B cell (primary cell): ENCODE data around the gene SH3YL1. TPM values are rescaled to one million over a fixed set of nuclear protein-coding genes. Genes with fewer than 3 reads are reported as not detected.

Experiments
- ATAC-seq: fragments of 200-7000 bp; cut with Tn5 transposase; one replicate; pipeline ENCODE4 v1.10.0; 2021; ENCODE audit warnings: low read depth, mild to moderate bottlenecking, moderate number of reproducible peaks, moderate library complexity
- CTCF ChIA-PET: fragments of 350-600 bp; sonication (Branson Sonifier 250); formaldehyde crosslinking; loops from one replicate; lab custom pipeline; 2021; ENCODE audit warnings: antibody characterized with exemption, inconsistent platforms; lab: Charles Lee
- POLR2A ChIA-PET: fragments of 350-600 bp; sonication (Branson Sonifier 250); formaldehyde crosslinking; loops from one replicate; lab custom pipeline; 2021; ENCODE audit warnings: antibody characterized with exemption; lab: Charles Lee
- DNase-seq: peaks from one replicate; pipeline ENCODE4 v3.0.0; 2013
- H2AFZ ChIP-seq: 2 replicates; pipeline ENCODE4 v1.6.1; 2012; ENCODE audit warnings: mild to moderate bottlenecking, low read depth, low read length; ENCODE audit not compliant: insufficient read depth, poor library complexity, severe bottlenecking
- H3K27ac ChIP-seq, 2 donors: 1 replicate in 1 of 2; 2 replicates in 1 of 2; pipeline ENCODE4 v1.5.1; 2012 to 2013; ENCODE audit warnings: low read length in 2 of 2, mild to moderate bottlenecking in 2 of 2, moderate library complexity in 1 of 2
- H3K27me3 ChIP-seq, 4 experiments: fragments of 200-600 bp in 1 of 4; sonication (generic) in 1 of 4; replicated peaks in 1 of 4; 1 replicate in 2 of 4; 2 replicates in 2 of 4; pipeline versions ENCODE4 v1.6.1 to v1.7.0; 2013 to 2016; ENCODE audit warnings: low read length in 3 of 4, mild to moderate bottlenecking in 2 of 4, mixed read lengths in 1 of 4, moderate library complexity in 1 of 4; ENCODE audit not compliant: insufficient read depth in 4 of 4, control insufficient read depth in 3 of 4; ENCODE audit errors: control extremely low read depth in 1 of 4
- H3K36me3 ChIP-seq, 2 experiments: replicated peaks in 1 of 2; 1 replicate in 1 of 2; 2 replicates in 1 of 2; pipeline versions ENCODE4 v1.6.1 to v1.7.1; 2013; ENCODE audit warnings: low read length in 1 of 2; ENCODE audit not compliant: insufficient read depth in 2 of 2, control insufficient read depth in 1 of 2; ENCODE audit errors: control extremely low read depth in 1 of 2, extremely low read depth in 1 of 2
- H3K4me1 ChIP-seq, 2 donors: fragments of 200-600 bp in 1 of 2; sonication (generic) in 1 of 2; 1 replicate in 1 of 2; 2 replicates in 1 of 2; pipeline versions ENCODE4 v1.5.1 to v1.6.1; 2013 to 2017; ENCODE audit warnings: low read length in 2 of 2; ENCODE audit not compliant: control insufficient read depth in 2 of 2, insufficient read depth in 2 of 2
- H3K4me2 ChIP-seq: replicated peaks from 2 replicates; pipeline ENCODE3; 2012; ENCODE audit warnings: mild to moderate bottlenecking, low read depth, low read length; ENCODE audit not compliant: poor library complexity, severe bottlenecking
- H3K4me3 ChIP-seq, 5 experiments: fragments of 200-600 bp in 1 of 5; sonication (generic) in 1 of 5; 1 replicate in 3 of 5; 2 replicates in 2 of 5; pipeline versions ENCODE4 v1.5.1 to v1.7.0; 2011 to 2016; ENCODE audit warnings: low read length in 4 of 5, mild to moderate bottlenecking in 4 of 5, low read depth in 2 of 5, control low read depth in 1 of 5, moderate library complexity in 1 of 5; ENCODE audit not compliant: insufficient read depth in 1 of 5; ENCODE audit errors: control extremely low read depth in 1 of 5, extremely low read depth in 1 of 5
- H3K79me2 ChIP-seq: fragments of 200-600 bp; sonication (generic); one replicate; pipeline ENCODE4 v1.6.0; 2016; ENCODE audit warnings: low read length; ENCODE audit not compliant: control insufficient read depth, insufficient read depth
- H3K9ac ChIP-seq: fragments of 200-600 bp; sonication (generic); 2 replicates; pipeline ENCODE4 v1.6.1; 2017; ENCODE audit warnings: mild to moderate bottlenecking, low read length, moderate library complexity
- H3K9me3 ChIP-seq, 3 donors: one replicate each; pipeline versions ENCODE4 v1.6.1 to v1.7.1; 2013; ENCODE audit warnings: low read length in 2 of 3; ENCODE audit not compliant: control insufficient read depth in 2 of 3, insufficient read depth in 1 of 3; ENCODE audit errors: control extremely low read depth in 1 of 3
- H4K20me1 ChIP-seq: 2 replicates; pipeline ENCODE4 v1.6.0; 2012; ENCODE audit warnings: mild to moderate bottlenecking, low read length; ENCODE audit not compliant: insufficient read depth, control insufficient read depth, poor library complexity, severe bottlenecking
- H3K27ac Mint-ChIP-seq: one replicate; pipeline ENCODE4 v1.8.0; 2021; ENCODE audit warnings: mixed read lengths
- H3K27me3 Mint-ChIP-seq: one replicate; pipeline ENCODE4 v1.8.0; 2021; ENCODE audit warnings: mixed read lengths
- H3K4me1 Mint-ChIP-seq: one replicate; pipeline ENCODE4 v1.8.0; 2021; ENCODE audit warnings: mixed read lengths
- H3K4me3 Mint-ChIP-seq: one replicate; pipeline ENCODE4 v1.8.0; 2021; ENCODE audit warnings: mixed read lengths
- H3K9me3 Mint-ChIP-seq: one replicate; pipeline ENCODE4 v1.8.0; 2022; ENCODE audit warnings: mixed read lengths; ENCODE audit not compliant: insufficient read depth
- CTCF ChIP-seq: fragments of 200-600 bp; IDR thresholded peaks from one replicate; pipeline ENCODE4 v1.8.0; 2022; ENCODE audit warnings: antibody characterized with exemption, mild to moderate bottlenecking
- EZH2 ChIP-seq: IDR thresholded peaks from 2 replicates; pipeline ENCODE4 v1.6.1; 2012; ENCODE audit warnings: borderline replicate concordance, low read depth, mild to moderate bottlenecking, moderate library complexity, low read length; ENCODE audit not compliant: insufficient read depth, poor library complexity, severe bottlenecking
- WGBS: methylation state at CpG from one replicate; pipeline ENCODE4 v1.1.5; 2013; ENCODE audit warnings: missing lambda C conversion rate; ENCODE audit not compliant: insufficient coverage; 5-methylcytosine and 5-hydroxymethylcytosine counted together
- intact Hi-C: fragments of 100-400 bp; cut with micrococcal nuclease; formaldehyde crosslinking; loops from one replicate; pipeline ENCODE4 v1.10.0; 2022
- polyA plus RNA-seq: library from polyadenylated mRNA; depleted of rRNA; stranded (reverse); fragments of >200 nt; gene quantifications from 2 replicates; pipeline ENCODE4 v1.2.3, GENCODE V29; 2012
- total RNA-seq, 2 donors: library from RNA; stranded (reverse); fragments of 120-200 nt in 1 of 2; gene quantifications; 1 replicate in 1 of 2; 2 replicates in 1 of 2; pipeline versions ENCODE4 v1.2.3 to v1.2.4, GENCODE V29; 2013 to 2022

The SH3YL1 gene
- total and polyA plus RNA-seq, 2 donors (not counting 1 experiment from before 2014, with no cell fraction given) = 33.2 to 48.4 TPM

- POLR2A ChIA-PET = no interaction called here
These were observed 53.2 kb downstream of the SH3YL1 start for GRCh38 chr2:210660-211059.

GRCh38 chr2:209470-209869, 54.4 kb downstream of the SH3YL1 start:
- Mint-ChIP-seq H3K27me3 (peaks cover 17% of the 10 kb centered on the region), H3K4me1 (no peaks in the 10 kb centered on the region), H3K4me3 (no peak overlapping the region), H3K27ac (no peak overlapping the region), H3K9me3 (no peaks in the 10 kb centered on the region)
- ChIA-PET POLR2A (no interaction called here), CTCF (no interaction called here)
- Histone ChIP-seq H2AFZ (no peak overlapping the region), H3K27ac (no peak overlapping the region), H3K79me2 (no peaks in the 10 kb centered on the region), H3K4me1 (no peaks in the 10 kb centered on the region), H4K20me1 (no peaks in the 10 kb centered on the region), H3K9me3 (peaks cover 0 to 3% (median 0%) of the 10 kb centered on the region in 3 donors), H3K36me3 (no peaks in the 10 kb centered on the region), H3K9ac (no peak overlapping the region), H3K4me3 (no peak overlapping the region), H3K27me3 (no peaks in the 10 kb centered on the region), H3K4me2 (no peak overlapping the region)
- intact Hi-C loops = no loop called here
- WGBS = 32% methylated on average over 2 of the region's 2 CpGs
- DNase-seq = no peak
- TF ChIP-seq EZH2 (no peak), CTCF (no peak)
- no peak for ATAC-seq

More at GRCh38 chr2:210660-211059, 53.2 kb downstream of the SH3YL1 start:
- no peaks in the 10 kb centered on the region for H4K20me1 ChIP-seq
- ATAC-seq = no peak
- WGBS = 64% methylated on average over 2 of the region's 4 CpGs
- TF ChIP-seq EZH2 (no peak), CTCF (no peak)
- no peak overlapping the region for H3K27ac Mint-ChIP-seq
- no peak overlapping the region for H3K9ac ChIP-seq
- H3K79me2 ChIP-seq = no peaks in the 10 kb centered on the region
- H3K4me1 Mint-ChIP-seq = no peaks in the 10 kb centered on the region
- intact Hi-C loops = no loop called here
- DNase-seq = no peak
- no peaks in the 10 kb centered on the region for H3K9me3 Mint-ChIP-seq
- H3K4me2 ChIP-seq = no peak overlapping the region
- no peak overlapping the region for H3K4me3 ChIP-seq
- no peak overlapping the region for H3K27ac ChIP-seq
- CTCF ChIA-PET = no interaction called here
- H3K4me1 ChIP-seq = no peaks in the 10 kb centered on the region
- H2AFZ ChIP-seq = no peak overlapping the region
- H3K4me3 Mint-ChIP-seq = no peak overlapping the region
- H3K27me3 Mint-ChIP-seq = peaks cover 17% of the 10 kb centered on the region
- H3K27me3 ChIP-seq = no peaks in the 10 kb centered on the region
- H3K36me3 ChIP-seq = no peaks in the 10 kb centered on the region
- H3K9me3 ChIP-seq = peaks cover 0 to 3% (median 0%) of the 10 kb centered on the region in 3 donors
